Measurements from ENCODE around the gene ST6GALNAC2.
"Not testable (repeated sequence)": the region's sequence is repeated elsewhere in the genome, so short reads cannot be mapped to it uniquely, and the experiment has no call there.

Gene ST6GALNAC2

GRCh38 chr17:76535788-76536510 lies 49.7 kb downstream of the ST6GALNAC2 start:
- no peak for TF ChIP-seq CTCF (IDR thresholded peaks at IDR 0.05; ENCODE audit: insufficient read depth, low read depth, low read length, missing control alignments)
- no peak overlapping the region for H3K4me3 ChIP-seq (ENCODE audit: low read depth, low read length)
- no peak for DNase-seq (ENCODE audit: low read depth)

GRCh38 chr17:76534831-76535732 lies 50.6 kb downstream of the ST6GALNAC2 start:
- no peak overlapping the region for H3K4me3 ChIP-seq (ENCODE audit: low read depth, low read length)
- TF ChIP-seq CTCF (IDR thresholded peaks at IDR 0.05; ENCODE audit: insufficient read depth, low read depth, low read length, missing control alignments): no peak
- DNase-seq (ENCODE audit: low read depth): no peak

- not testable (repeated sequence) for H3K4me3 ChIP-seq (ENCODE audit: low read depth, low read length); DNase-seq (ENCODE audit: low read depth)
Observed at GRCh38 chr17:76533640-76534359, 51.9 kb downstream of the ST6GALNAC2 start.

- H3K4me3 ChIP-seq (ENCODE audit: low read depth, low read length): no peak overlapping the region
- no peak for TF ChIP-seq CTCF (IDR thresholded peaks at IDR 0.05; ENCODE audit: insufficient read depth, low read depth, low read length, missing control alignments)
- no peak for DNase-seq (ENCODE audit: low read depth)
Observed at GRCh38 chr17:76532072-76532651, 53.5 kb downstream of the ST6GALNAC2 start.

- DNase-seq (ENCODE audit: low read depth): no peak
- TF ChIP-seq CTCF (IDR thresholded peaks at IDR 0.05; ENCODE audit: insufficient read depth, low read depth, low read length, missing control alignments): no peak
- H3K4me3 ChIP-seq (ENCODE audit: low read depth, low read length): no peak overlapping the region
Observed at GRCh38 chr17:76531486-76532038, 54.1 kb downstream of the ST6GALNAC2 start.

GRCh38 chr17:76530811-76531485 lies 54.7 kb downstream of the ST6GALNAC2 start:
- no peak overlapping the region for H3K4me3 ChIP-seq (ENCODE audit: low read depth, low read length)
- no peak for DNase-seq (ENCODE audit: low read depth)
- no peak for TF ChIP-seq CTCF (IDR thresholded peaks at IDR 0.05; ENCODE audit: insufficient read depth, low read depth, low read length, missing control alignments)

All from GM12865 (cell line).